A673 (cell line): ENCODE results near the gene AGAP1. TPM values are rescaled to one million over a fixed set of nuclear protein-coding genes. Genes with fewer than 3 reads are reported as not detected.

Source experiments
- BruUV-seq: library from RNA; stranded (reverse); fragments of 400-500 nt; replicated peaks from 2 replicates; lab custom pipeline; 2021; lab: Mats Ljungman, UMichigan
- CTCF ChIA-PET: fragments of 300-600 bp; sonication (Branson Sonifier 250); formaldehyde crosslinking; loops from one replicate; lab custom pipeline; 2022; ENCODE audit warnings: antibody characterized with exemption; lab: Charles Lee
- POLR2A ChIA-PET: fragments of 300-600 bp; sonication (Branson Sonifier 250); formaldehyde crosslinking; loops from one replicate; lab custom pipeline; 2022; ENCODE audit warnings: antibody characterized with exemption; ENCODE audit not compliant: low non-redundant PET; lab: Charles Lee
- DNase-seq: peaks from one replicate; pipeline ENCODE4 v3.0.0-alpha.2; 2015; ENCODE audit warnings: low spot score
- H3K27ac ChIP-seq: fragments of 200-600 bp; sonication (generic); 2 replicates; pipeline ENCODE4 v1.5.1; 2016; ENCODE audit warnings: mixed run types, low read depth, mild to moderate bottlenecking, mixed read lengths, antibody characterized with exemption, low read length; ENCODE audit not compliant: poor library complexity, severe bottlenecking
- H3K27me3 ChIP-seq: fragments of 200-600 bp; sonication (generic); replicated peaks from 2 replicates; pipeline ENCODE4 v1.6.1; 2017; ENCODE audit warnings: mixed run types, low read depth, mild to moderate bottlenecking, mixed read lengths, antibody characterized with exemption, low read length; ENCODE audit not compliant: insufficient read depth, poor library complexity
- H3K36me3 ChIP-seq: fragments of 200-600 bp; sonication (generic); 2 replicates; pipeline ENCODE4 v1.6.1; 2016; ENCODE audit warnings: mixed run types, mild to moderate bottlenecking, mixed read lengths, antibody characterized with exemption, low read length; ENCODE audit not compliant: insufficient read depth, poor library complexity, severe bottlenecking
- H3K4me1 ChIP-seq: fragments of 200-600 bp; sonication (generic); 2 replicates; pipeline ENCODE4 v1.6.1; 2017; ENCODE audit warnings: mixed run types, mild to moderate bottlenecking, mixed read lengths, antibody characterized with exemption, low read length; ENCODE audit not compliant: insufficient read depth, poor library complexity, severe bottlenecking
- H3K4me3 ChIP-seq: fragments of 200-600 bp; sonication (generic); 2 replicates; pipeline ENCODE4 v1.5.1; 2016; ENCODE audit warnings: low read depth, mixed run types, mild to moderate bottlenecking, mixed read lengths, low read length; ENCODE audit not compliant: poor library complexity, severe bottlenecking
- H3K9me3 ChIP-seq: fragments of 200-600 bp; sonication (generic); 2 replicates; pipeline ENCODE4 v1.6.1; 2016; ENCODE audit warnings: mixed run types, low read depth, mild to moderate bottlenecking, mixed read lengths, antibody characterized with exemption, low read length; ENCODE audit not compliant: poor library complexity, severe bottlenecking
- CTCF ChIP-seq: fragments of 300-800, 200-600 bp; sonication (generic); conservative IDR thresholded peaks from 2 replicates; pipeline ENCODE4 v1.5.1; 2017; ENCODE audit warnings: low read depth, mild to moderate bottlenecking, antibody characterized with exemption, low read length, moderate library complexity, mixed read lengths
- EZH2 ChIP-seq: fragments of 200-600 bp; sonication (generic); IDR thresholded peaks from 2 replicates; pipeline ENCODE4 v1.6.1; 2017; ENCODE audit warnings: borderline replicate concordance, low read depth, mild to moderate bottlenecking, mixed read lengths, antibody characterized with exemption, low read length; ENCODE audit not compliant: poor library complexity, severe bottlenecking
- intact Hi-C: fragments of 100-400 bp; cut with micrococcal nuclease; formaldehyde crosslinking; loops from one replicate; pipeline ENCODE4 v1.10.0; 2022; ENCODE audit not compliant: unreplicated experiment
- total RNA-seq: library from RNA; stranded (reverse); gene quantifications from 2 replicates; pipeline ENCODE4 v1.2.3, GENCODE V29; 2021

AGAP1 gene
- total RNA-seq, 1 experiment from 2014 or later = 25.3 TPM

GRCh38 chr2:235666213-235666781 lies 172.5 kb downstream of the AGAP1 start:
- TF ChIP-seq EZH2 (no peak), CTCF (no peak)
- intact Hi-C loops = no loop called here
- peak overlapping the region; percentile 27 for H3K4me3 ChIP-seq
- CTCF ChIA-PET = no interaction called here
- POLR2A ChIA-PET = no interaction called here
- no peaks in the 10 kb centered on the region for H3K36me3 ChIP-seq
- H3K27me3 ChIP-seq = peaks cover 4% of the 10 kb centered on the region
- peak; percentile 88 for DNase-seq
- no TSS peak for BruUV-seq
- H3K27ac ChIP-seq = peak overlapping the region; percentile 37
- H3K4me1 ChIP-seq = peaks cover 16% of the 10 kb centered on the region
- H3K9me3 ChIP-seq = no peaks in the 10 kb centered on the region

GRCh38 chr2:235668782-235669181 lies 174.9 kb downstream of the AGAP1 start:
- intact Hi-C loops = no loop called here
- TF ChIP-seq EZH2 (no peak), CTCF (no peak)
- CTCF ChIA-PET = no interaction called here
- no peak for DNase-seq
- Histone ChIP-seq H3K4me1 (peaks cover 16% of the 10 kb centered on the region), H3K9me3 (no peaks in the 10 kb centered on the region), H3K4me3 (no peak overlapping the region), H3K36me3 (no peaks in the 10 kb centered on the region), H3K27me3 (peaks cover 4% of the 10 kb centered on the region), H3K27ac (no peak overlapping the region)
- BruUV-seq = no TSS peak
- POLR2A ChIA-PET = no interaction called here

GRCh38 chr2:235669269-235669831 lies 175.5 kb downstream of the AGAP1 start:
- H3K27ac ChIP-seq = no peak overlapping the region
- H3K36me3 ChIP-seq = no peaks in the 10 kb centered on the region
- H3K4me1 ChIP-seq = peaks cover 16% of the 10 kb centered on the region
- peak overlapping the region; percentile 50 for H3K4me3 ChIP-seq
- peak; percentile 87 for DNase-seq
- BruUV-seq = no TSS peak
- intact Hi-C loops = no loop called here
- peaks cover 4% of the 10 kb centered on the region for H3K27me3 ChIP-seq
- TF ChIP-seq CTCF = no peak
- no peak for TF ChIP-seq EZH2
- no peaks in the 10 kb centered on the region for H3K9me3 ChIP-seq
- POLR2A ChIA-PET = no interaction called here
- CTCF ChIA-PET = no interaction called here
